Measurements from ENCODE around the gene DLGAP1.

Gene DLGAP1

GRCh38 chr18:3688690-3689089 is 766.4 kb downstream of the DLGAP1 start:
- Histone ChIP-seq H3K36me3 (ENCODE audit: insufficient read depth, low read length) (no peaks in the 10 kb centered on the region), H3K4me3 (ENCODE audit: low read length) (no peak overlapping the region), H3K27me3 (ENCODE audit: control insufficient read depth, insufficient read depth, low read length) (no peaks in the 10 kb centered on the region), H3K4me2 (ENCODE audit: low read length) (no peak overlapping the region), H3K9me3 (replicated peaks; ENCODE audit: low read length) (no peaks in the 10 kb centered on the region), H3K4me1 (ENCODE audit: control insufficient read depth, insufficient read depth, low read length) (peaks cover 12% of the 10 kb centered on the region), H3K9ac (ENCODE audit: low read depth, low read length) (no peak overlapping the region)

GRCh38 chr18:3683483-3683882 is 771.6 kb downstream of the DLGAP1 start:
- H3K9ac ChIP-seq (ENCODE audit: low read depth, low read length), result no peak overlapping the region
- H3K27me3 ChIP-seq (ENCODE audit: control insufficient read depth, insufficient read depth, low read length), result no peaks in the 10 kb centered on the region
- H3K9me3 ChIP-seq (replicated peaks; ENCODE audit: low read length), result no peaks in the 10 kb centered on the region

GRCh38 chr18:3682061-3682460 is 773.0 kb downstream of the DLGAP1 start:
- no peak overlapping the region for H3K4me3 ChIP-seq (ENCODE audit: low read length)
- H3K4me1 ChIP-seq (ENCODE audit: control insufficient read depth, insufficient read depth, low read length), result no peaks in the 10 kb centered on the region
- H3K27me3 ChIP-seq (ENCODE audit: control insufficient read depth, insufficient read depth, low read length), result peaks cover 4% of the 10 kb centered on the region
- H3K36me3 ChIP-seq (ENCODE audit: insufficient read depth, low read length), result no peaks in the 10 kb centered on the region
- no peak overlapping the region for H3K9ac ChIP-seq (ENCODE audit: low read depth, low read length)
- H3K4me2 ChIP-seq (ENCODE audit: low read length), result no peak overlapping the region
- H3K9me3 ChIP-seq (replicated peaks; ENCODE audit: low read length), result no peaks in the 10 kb centered on the region

More at GRCh38 chr18:3683483-3683882, 771.6 kb downstream of the DLGAP1 start:
- H3K36me3 ChIP-seq (ENCODE audit: insufficient read depth, low read length), result no peaks in the 10 kb centered on the region
- no peak overlapping the region for H3K4me2 ChIP-seq (ENCODE audit: low read length)
- peaks cover 4% of the 10 kb centered on the region for H3K4me1 ChIP-seq (ENCODE audit: control insufficient read depth, insufficient read depth, low read length)
- H3K4me3 ChIP-seq (ENCODE audit: low read length), result no peak overlapping the region

- no peaks in the 10 kb centered on the region for H3K36me3 ChIP-seq (ENCODE audit: insufficient read depth, low read length)
- H3K27me3 ChIP-seq (ENCODE audit: control insufficient read depth, insufficient read depth, low read length), result peaks cover 11% of the 10 kb centered on the region
- H3K9ac ChIP-seq (ENCODE audit: low read depth, low read length), result no peak overlapping the region
- no peaks in the 10 kb centered on the region for H3K9me3 ChIP-seq (replicated peaks; ENCODE audit: low read length)
- no peak overlapping the region for H3K4me2 ChIP-seq (ENCODE audit: low read length)
- no peaks in the 10 kb centered on the region for H3K4me1 ChIP-seq (ENCODE audit: control insufficient read depth, insufficient read depth, low read length)
- H3K4me3 ChIP-seq (ENCODE audit: low read length), result no peak overlapping the region
These were observed 775.9 kb downstream of the DLGAP1 start for GRCh38 chr18:3679241-3679640.

- Histone ChIP-seq H3K36me3 (ENCODE audit: insufficient read depth, low read length) (no peaks in the 10 kb centered on the region), H3K27me3 (ENCODE audit: control insufficient read depth, insufficient read depth, low read length) (peaks cover 11% of the 10 kb centered on the region), H3K4me3 (ENCODE audit: low read length) (no peak overlapping the region), H3K9me3 (replicated peaks; ENCODE audit: low read length) (no peaks in the 10 kb centered on the region), H3K4me1 (ENCODE audit: control insufficient read depth, insufficient read depth, low read length) (no peaks in the 10 kb centered on the region), H3K4me2 (ENCODE audit: low read length) (no peak overlapping the region), H3K9ac (ENCODE audit: low read depth, low read length) (no peak overlapping the region)
These were observed 779.1 kb downstream of the DLGAP1 start for GRCh38 chr18:3675994-3676393.

- H3K9me3 ChIP-seq (replicated peaks; ENCODE audit: low read length), result no peaks in the 10 kb centered on the region
- no peaks in the 10 kb centered on the region for H3K36me3 ChIP-seq (ENCODE audit: insufficient read depth, low read length)
- no peak overlapping the region for H3K4me2 ChIP-seq (ENCODE audit: low read length)
- no peaks in the 10 kb centered on the region for H3K4me1 ChIP-seq (ENCODE audit: control insufficient read depth, insufficient read depth, low read length)
- peaks cover 11% of the 10 kb centered on the region for H3K27me3 ChIP-seq (ENCODE audit: control insufficient read depth, insufficient read depth, low read length)
- H3K4me3 ChIP-seq (ENCODE audit: low read length), result no peak overlapping the region
- H3K9ac ChIP-seq (ENCODE audit: low read depth, low read length), result no peak overlapping the region
These were observed 779.7 kb downstream of the DLGAP1 start for GRCh38 chr18:3675446-3675845.

GRCh38 chr18:3671176-3671575 is 783.9 kb downstream of the DLGAP1 start:
- Histone ChIP-seq H3K36me3 (ENCODE audit: insufficient read depth, low read length) (no peaks in the 10 kb centered on the region), H3K4me1 (ENCODE audit: control insufficient read depth, insufficient read depth, low read length) (peaks cover under 1% of the 10 kb centered on the region), H3K9me3 (replicated peaks; ENCODE audit: low read length) (no peaks in the 10 kb centered on the region), H3K4me2 (ENCODE audit: low read length) (no peak overlapping the region), H3K9ac (ENCODE audit: low read depth, low read length) (no peak overlapping the region), H3K27me3 (ENCODE audit: control insufficient read depth, insufficient read depth, low read length) (no peaks in the 10 kb centered on the region), H3K4me3 (ENCODE audit: low read length) (no peak overlapping the region)

- no peaks in the 10 kb centered on the region for H3K9me3 ChIP-seq (replicated peaks; ENCODE audit: low read length)
- no peaks in the 10 kb centered on the region for H3K27me3 ChIP-seq (ENCODE audit: control insufficient read depth, insufficient read depth, low read length)
- no peak overlapping the region for H3K4me2 ChIP-seq (ENCODE audit: low read length)
- H3K36me3 ChIP-seq (ENCODE audit: insufficient read depth, low read length), result no peaks in the 10 kb centered on the region
- H3K4me1 ChIP-seq (ENCODE audit: control insufficient read depth, insufficient read depth, low read length), result peaks cover 8% of the 10 kb centered on the region
- H3K4me3 ChIP-seq (ENCODE audit: low read length), result no peak overlapping the region
- no peak overlapping the region for H3K9ac ChIP-seq (ENCODE audit: low read depth, low read length)
These were observed 785.7 kb downstream of the DLGAP1 start for GRCh38 chr18:3669376-3669775.

GRCh38 chr18:3667255-3668137 is 787.6 kb downstream of the DLGAP1 start:
- Histone ChIP-seq H3K27me3 (ENCODE audit: control insufficient read depth, insufficient read depth, low read length) (no peaks in the 10 kb centered on the region), H3K9me3 (replicated peaks; ENCODE audit: low read length) (no peaks in the 10 kb centered on the region), H3K36me3 (ENCODE audit: insufficient read depth, low read length) (no peaks in the 10 kb centered on the region), H3K9ac (ENCODE audit: low read depth, low read length) (no peak overlapping the region), H3K4me2 (ENCODE audit: low read length) (no peak overlapping the region), H3K4me3 (ENCODE audit: low read length) (no peak overlapping the region), H3K4me1 (ENCODE audit: control insufficient read depth, insufficient read depth, low read length) (peaks cover 8% of the 10 kb centered on the region)

GRCh38 chr18:3666526-3667254 is 788.4 kb downstream of the DLGAP1 start:
- H3K9me3 ChIP-seq (replicated peaks; ENCODE audit: low read length), result no peaks in the 10 kb centered on the region
- peaks cover 8% of the 10 kb centered on the region for H3K4me1 ChIP-seq (ENCODE audit: control insufficient read depth, insufficient read depth, low read length)
- H3K4me2 ChIP-seq (ENCODE audit: low read length), result no peak overlapping the region
- no peak overlapping the region for H3K9ac ChIP-seq (ENCODE audit: low read depth, low read length)
- no peak overlapping the region for H3K4me3 ChIP-seq (ENCODE audit: low read length)
- no peaks in the 10 kb centered on the region for H3K27me3 ChIP-seq (ENCODE audit: control insufficient read depth, insufficient read depth, low read length)
- no peaks in the 10 kb centered on the region for H3K36me3 ChIP-seq (ENCODE audit: insufficient read depth, low read length)

- Histone ChIP-seq H3K4me1 (ENCODE audit: control insufficient read depth, insufficient read depth, low read length) (peaks cover 8% of the 10 kb centered on the region), H3K9ac (ENCODE audit: low read depth, low read length) (peak overlapping the region; percentile 68), H3K9me3 (replicated peaks; ENCODE audit: low read length) (no peaks in the 10 kb centered on the region), H3K4me3 (ENCODE audit: low read length) (peak overlapping the region; percentile 8), H3K4me2 (ENCODE audit: low read length) (peak overlapping the region; percentile 68), H3K27me3 (ENCODE audit: control insufficient read depth, insufficient read depth, low read length) (no peaks in the 10 kb centered on the region), H3K36me3 (ENCODE audit: insufficient read depth, low read length) (no peaks in the 10 kb centered on the region)
These were observed 789.2 kb downstream of the DLGAP1 start for GRCh38 chr18:3665780-3666525.
